HCT116 (cell line): ENCODE measurements around the gene C1R. TPM values are rescaled to one million over a fixed set of nuclear protein-coding genes. Genes with fewer than 3 reads are reported as not detected.
A peak's percentile ranks its signal among the peaks of the same experiment; 100 is the strongest.

Experiments used
- ATAC-seq: fragments of 200-7000 bp; cut with Tn5 transposase; 2 replicates; pipeline ENCODE4 v1.9.1; 2020; ENCODE audit warnings: mild to moderate bottlenecking, moderate library complexity
- Bru-seq: library from RNA; stranded (reverse); fragments of 400-500 nt; gene quantifications from one replicate; lab custom pipeline; 2021; lab: Mats Ljungman, UMichigan
- BruChase-seq, 2 experiments: library from RNA; stranded (reverse); fragments of 400-500 nt; gene quantifications; one replicate each; lab custom pipeline; 2021; lab: Mats Ljungman, UMichigan
- BruUV-seq: library from RNA; stranded (reverse); fragments of 400-500 nt; replicated peaks from 2 replicates; lab custom pipeline; 2021; lab: Mats Ljungman, UMichigan
- CTCF ChIA-PET: fragments of 300-600 bp; sonication (Branson Sonifier 250); formaldehyde crosslinking; loops from one replicate; lab custom pipeline; 2021; ENCODE audit warnings: antibody characterized with exemption; lab: Charles Lee
- POLR2A ChIA-PET: fragments of 300-600, 350-600 bp; sonication (Branson Sonifier 250); formaldehyde crosslinking; loops from one replicate; lab custom pipeline; 2021; ENCODE audit warnings: antibody characterized with exemption; lab: Charles Lee
- RAD21 ChIA-PET, 2 experiments: fragments of 300-600 bp; sonication (Branson Sonifier 250); formaldehyde crosslinking; loops; one replicate each; lab custom pipeline; 2023; ENCODE audit warnings: low total read pairs in 2 of 2; ENCODE audit not compliant: uncharacterized antibody in 2 of 2, unreplicated experiment in 2 of 2, low non-redundant PET in 1 of 2; lab: Charles Lee
- DNase-seq: peaks from one replicate; pipeline ENCODE4 v3.0.0-alpha.2; 2010; ENCODE audit warnings: low read depth, low spot score
- H2AFZ ChIP-seq: fragments of 200-600 bp; shearing (Covaris generic), sonication (generic); 2 replicates; pipeline ENCODE4 v1.6.1; 2017; ENCODE audit warnings: low read depth, mixed run types, mixed read lengths, antibody characterized with exemption, low read length; ENCODE audit not compliant: poor library complexity, severe bottlenecking
- H3K27ac ChIP-seq: 2 replicates; pipeline ENCODE4 v1.5.1; 2012; ENCODE audit warnings: low read depth, low read length
- H3K27me3 ChIP-seq: fragments of 200-600 bp; sonication (generic); 2 replicates; pipeline ENCODE4 v1.6.1; 2016; ENCODE audit warnings: mixed run types, low read length, mixed read lengths; ENCODE audit not compliant: insufficient read depth
- H3K36me3 ChIP-seq, 2 experiments: fragments of 200-500 bp in 1 of 2; fragments of 200-600 bp in 1 of 2; sonication (Bioruptor generic) in 1 of 2; sonication (generic) in 1 of 2; 2 replicates each; pipeline versions ENCODE4 v1.5.1 to v1.6.1; 2014 to 2016; ENCODE audit warnings: low read length in 2 of 2, inconsistent platforms in 1 of 2, mixed read lengths in 1 of 2, mixed run types in 1 of 2; ENCODE audit not compliant: insufficient read depth in 2 of 2, control insufficient read depth in 1 of 2
- H3K4me1 ChIP-seq, 2 experiments: fragments of 200-600 bp in 1 of 2; sonication (generic) in 1 of 2; 2 replicates each; pipeline versions ENCODE4 v1.5.1 to v1.6.1; 2012 to 2017; ENCODE audit warnings: low read length in 2 of 2, inconsistent platforms in 1 of 2, mild to moderate bottlenecking in 1 of 2, mixed read lengths in 1 of 2, mixed run types in 1 of 2, moderate library complexity in 1 of 2; ENCODE audit not compliant: insufficient read depth in 2 of 2, control insufficient read depth in 1 of 2
- H3K4me2 ChIP-seq: fragments of 200-600 bp; sonication (generic); 2 replicates; pipeline ENCODE4 v1.6.1; 2017; ENCODE audit warnings: mixed run types, low read length, mixed read lengths
- H3K4me3 ChIP-seq, 2 experiments: fragments of 200-600 bp in 1 of 2; sonication (generic) in 1 of 2; replicated peaks in 1 of 2; 2 replicates each; pipeline ENCODE4 v1.5.1; 2011 to 2016; ENCODE audit warnings: low read length in 2 of 2, control low read depth in 1 of 2, low read depth in 1 of 2, mild to moderate bottlenecking in 1 of 2, mixed read lengths in 1 of 2, mixed run types in 1 of 2
- H3K79me2 ChIP-seq: fragments of 200-600 bp; sonication (generic); 2 replicates; pipeline ENCODE4 v1.6.1; 2017; ENCODE audit warnings: mild to moderate bottlenecking, mixed run types, low read length, moderate library complexity, mixed read lengths; ENCODE audit not compliant: insufficient read depth
- H3K9ac ChIP-seq: fragments of 200-600 bp; sonication (generic); 2 replicates; pipeline ENCODE4 v1.6.1; 2016; ENCODE audit warnings: low read length, mixed read lengths
- H3K9me2 ChIP-seq: fragments of 200-600 bp; sonication (generic), shearing (Covaris generic); 2 replicates; pipeline ENCODE4 v1.6.1; 2017; ENCODE audit warnings: mixed run types, mild to moderate bottlenecking, moderate library complexity; ENCODE audit not compliant: insufficient read depth
- H3K9me3 ChIP-seq, 2 experiments: fragments of 200-500 bp in 1 of 2; fragments of 200-600 bp in 1 of 2; sonication (Bioruptor generic) in 1 of 2; sonication (generic) in 1 of 2; 2 replicates each; pipeline ENCODE4 v1.6.1; 2014 to 2017; ENCODE audit warnings: low read length in 2 of 2, mixed read lengths in 2 of 2, inconsistent platforms in 1 of 2, low read depth in 1 of 2, mild to moderate bottlenecking in 1 of 2, mixed run types in 1 of 2, moderate library complexity in 1 of 2; ENCODE audit not compliant: control insufficient read depth in 1 of 2, insufficient read depth in 1 of 2
- H4K20me1 ChIP-seq: fragments of 200-600 bp; sonication (generic), shearing (Covaris generic); 2 replicates; pipeline ENCODE4 v1.6.1; 2017; ENCODE audit warnings: mixed run types, mild to moderate bottlenecking, moderate library complexity; ENCODE audit not compliant: insufficient read depth
- CBX3 ChIP-seq: IDR thresholded peaks from 2 replicates; pipeline ENCODE4 v1.6.1; 2012; ENCODE audit warnings: low read depth
- EGR1 ChIP-seq: IDR thresholded peaks from 2 replicates; pipeline ENCODE4 v1.6.1; 2012; ENCODE audit warnings: low read depth
- EZH2phosphoT487 ChIP-seq: fragments of 200-600 bp; IDR thresholded peaks from 2 replicates; pipeline ENCODE4 v1.6.1; 2018; ENCODE audit warnings: antibody characterized with exemption, borderline replicate concordance
- FOSL1 ChIP-seq: IDR thresholded peaks from 2 replicates; pipeline ENCODE4 v1.6.1; 2012; ENCODE audit warnings: low read depth
- MAX ChIP-seq: IDR thresholded peaks from 2 replicates; pipeline ENCODE4 v1.6.1; 2012
- POLR2A ChIP-seq: IDR thresholded peaks from 2 replicates; pipeline ENCODE4 v1.7.0; 2011; ENCODE audit warnings: borderline replicate concordance; ENCODE audit not compliant: insufficient read depth, insufficient read length; ENCODE audit errors: extremely low read depth
- RAD21 ChIP-seq: IDR thresholded peaks from 2 replicates; pipeline ENCODE4 v1.6.1; 2012; ENCODE audit warnings: low read depth, mild to moderate bottlenecking
- REST ChIP-seq: IDR thresholded peaks from 2 replicates; pipeline ENCODE4 v1.6.1; 2012; ENCODE audit warnings: low read depth
- SP1 ChIP-seq: IDR thresholded peaks from 2 replicates; pipeline ENCODE4 v1.6.1; 2012; ENCODE audit warnings: low read depth
- SRF ChIP-seq: IDR thresholded peaks from 2 replicates; pipeline ENCODE4 v1.6.1; 2012; ENCODE audit warnings: low read depth
- TCF7L2 ChIP-seq: IDR thresholded peaks from 2 replicates; pipeline ENCODE4 v1.7.0; 2011; ENCODE audit warnings: borderline replicate concordance, inconsistent platforms; ENCODE audit not compliant: insufficient read depth, insufficient read length; ENCODE audit errors: extremely low read depth
- YY1 ChIP-seq: IDR thresholded peaks from 2 replicates; pipeline ENCODE4 v1.6.1; 2011; ENCODE audit warnings: low read length, low read depth, moderate library complexity, mild to moderate bottlenecking; ENCODE audit not compliant: insufficient replicate concordance; ENCODE audit errors: extremely low read depth
- ZNF274 ChIP-seq: fragments of 200-500 bp; sonication (Bioruptor generic); IDR thresholded peaks from 2 replicates; pipeline ENCODE4 v1.6.1; 2014; ENCODE audit warnings: mild to moderate bottlenecking, low read depth, low read length, inconsistent platforms
- intact Hi-C: fragments of 100-400 bp; cut with micrococcal nuclease; formaldehyde crosslinking; loops from 2 replicates; pipeline ENCODE4 v1.10.0; 2022
- long read RNA-seq: library from polyadenylated mRNA; unstranded; transcript quantifications from one replicate; pipeline ENCODE4 v2.0.0, GENCODE V29; 2021; ENCODE audit not compliant: unreplicated experiment
- polyA plus RNA-seq: library from polyadenylated mRNA; unstranded; fragments of >200 nt; gene quantifications from 2 replicates; pipeline ENCODE4 v1.2.1, GENCODE V29; 2012; ENCODE audit warnings: missing spikeins
- total RNA-seq: library from RNA; stranded (reverse); gene quantifications from one replicate; pipeline ENCODE4 v1.2.1, GENCODE V29; 2021; ENCODE audit not compliant: unreplicated experiment
- TF ChIP-seq, protein P1 (sequence below), 3 experiments: fragments of 200-600 bp in 1 of 3; sonication (generic) in 1 of 3; IDR thresholded peaks in 2 of 3; conservative IDR thresholded peaks in 1 of 3; 2 replicates each; pipeline ENCODE4 v1.5.1; 2012 to 2017; ENCODE audit warnings: low read depth in 2 of 3, low read length in 2 of 3, antibody characterized with exemption in 1 of 3, borderline replicate concordance in 1 of 3, control low read depth in 1 of 3, mild to moderate bottlenecking in 1 of 3, mixed read lengths in 1 of 3, mixed run types in 1 of 3, moderate library complexity in 1 of 3; ENCODE audit not compliant: insufficient read depth in 1 of 3
- TF ChIP-seq, protein P2 (sequence below): IDR thresholded peaks from 2 replicates; pipeline ENCODE4 v1.6.1; 2011; ENCODE audit warnings: mild to moderate bottlenecking, low read length, moderate library complexity; ENCODE audit not compliant: insufficient replicate concordance; ENCODE audit errors: extremely low read depth

The C1R gene
- 4.3 TPM for total RNA-seq
- polyA plus RNA-seq = 1.0 and 1.4 TPM in 2 replicates
- percentile 33 among the genes with signal in this experiment for Bru-seq, nascent RNA
- percentile 60 among the genes with signal in this experiment for BruChase-seq, experiment 1, labeled RNA remaining after a 6-hour chase
- BruChase-seq, experiment 2, labeled RNA remaining after a 2-hour chase = percentile 47 among the genes with signal in this experiment
- long read RNA-seq, partial matches to known transcripts = 1 of 5 reads
- long read RNA-seq, other reads (novel, unspliced or antisense) = 1 of 5 reads

DNA sequence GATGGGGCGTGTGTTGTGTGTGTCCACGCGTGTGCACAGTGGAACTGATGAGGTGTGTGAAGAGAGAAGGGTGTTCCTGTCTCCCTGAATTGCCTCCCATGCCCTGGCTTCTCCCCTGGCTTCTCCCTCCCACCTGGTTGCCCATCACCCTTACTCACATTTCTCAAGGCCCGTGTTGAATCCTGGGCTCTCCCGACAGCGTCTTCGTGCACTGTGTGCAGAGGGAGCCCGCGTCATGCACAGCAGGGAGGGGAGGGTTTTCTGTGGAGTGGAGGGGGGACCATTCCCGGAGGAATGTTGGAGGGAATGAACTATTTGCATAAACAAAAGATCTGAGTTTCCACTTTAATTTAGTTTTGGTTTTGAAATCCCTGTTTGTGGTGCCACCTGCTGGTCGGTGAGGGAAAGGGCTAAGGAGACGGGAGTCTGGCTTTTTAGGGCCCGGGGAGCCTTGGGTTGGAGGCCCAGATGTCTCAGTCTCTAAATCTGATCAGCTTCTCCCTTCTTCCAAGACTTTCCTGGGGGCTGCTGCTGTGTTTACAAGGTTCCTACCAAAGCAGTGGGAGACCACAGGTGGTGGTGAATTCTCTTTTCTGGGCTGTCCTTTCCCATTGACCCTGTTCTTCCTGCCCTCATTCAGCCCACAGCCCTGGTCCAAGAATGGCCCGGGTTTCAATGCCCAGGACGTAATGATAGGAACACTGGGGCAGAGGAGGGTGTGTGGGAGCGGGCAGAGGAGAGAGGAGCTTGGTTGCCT is at the start of gene C1R:
Gene C1R (minus strand): TSS at position 217 of the 757 bp plus-strand sequence. CDS start 57 bp downstream, at position 160.
- RAD21 ChIA-PET = no interaction called here
- POLR2A ChIA-PET = interaction anchor here (0.8 kb wide), 1 partner anchor 16 kb away, joined by 3 read pairs; no protein-coding TSS in a partner anchor

More for the DNA sequence above, at the start of gene C1R:
- Histone ChIP-seq H3K9me2 (no peaks in the 10 kb centered on the region), H2AFZ (no peak within 1 kb of the TSS), H4K20me1 (no peaks in the 10 kb centered on the region), H3K36me3 (no peaks in the 10 kb centered on the region), H3K4me2 (peak within 1 kb of the TSS; percentile 54), H3K27ac (peak within 1 kb of the TSS; percentile 13; the same call in 1 of the 2 replicates), H3K4me3 (no peak within 1 kb of the TSS), H3K27me3 (0 out of 2 replicates have a peak, but pooled peaks cover 2% of the 10 kb centered on the region), H3K4me1 (peaks cover 0 to 6% of the 10 kb centered on the region in 2 experiments; a peak in 1 of 4 replicates), H3K9ac (no peak within 1 kb of the TSS), H3K9me3 (no peaks in the 10 kb centered on the region), H3K79me2 (no peaks in the 10 kb centered on the region)
- DNase-seq (no peak), ATAC-seq (peak; percentile 85)
- TF ChIP-seq MAX (no peak), TCF7L2 (no peak), SP1 (no peak), POLR2A (no peak), ZNF274 (no peak), CBX3 (no peak), YY1 (no peak), RAD21 (peak; percentile 84), EGR1 (no peak), FOSL1 (no peak), EZH2phosphoT487 (no peak), REST (no peak), SRF (no peak)
- TF ChIP-seq, protein P1, sequence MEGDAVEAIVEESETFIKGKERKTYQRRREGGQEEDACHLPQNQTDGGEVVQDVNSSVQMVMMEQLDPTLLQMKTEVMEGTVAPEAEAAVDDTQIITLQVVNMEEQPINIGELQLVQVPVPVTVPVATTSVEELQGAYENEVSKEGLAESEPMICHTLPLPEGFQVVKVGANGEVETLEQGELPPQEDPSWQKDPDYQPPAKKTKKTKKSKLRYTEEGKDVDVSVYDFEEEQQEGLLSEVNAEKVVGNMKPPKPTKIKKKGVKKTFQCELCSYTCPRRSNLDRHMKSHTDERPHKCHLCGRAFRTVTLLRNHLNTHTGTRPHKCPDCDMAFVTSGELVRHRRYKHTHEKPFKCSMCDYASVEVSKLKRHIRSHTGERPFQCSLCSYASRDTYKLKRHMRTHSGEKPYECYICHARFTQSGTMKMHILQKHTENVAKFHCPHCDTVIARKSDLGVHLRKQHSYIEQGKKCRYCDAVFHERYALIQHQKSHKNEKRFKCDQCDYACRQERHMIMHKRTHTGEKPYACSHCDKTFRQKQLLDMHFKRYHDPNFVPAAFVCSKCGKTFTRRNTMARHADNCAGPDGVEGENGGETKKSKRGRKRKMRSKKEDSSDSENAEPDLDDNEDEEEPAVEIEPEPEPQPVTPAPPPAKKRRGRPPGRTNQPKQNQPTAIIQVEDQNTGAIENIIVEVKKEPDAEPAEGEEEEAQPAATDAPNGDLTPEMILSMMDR (IDR thresholded peaks at IDR 0.05 in 2 of 3, conservative IDR thresholded peaks at IDR 0.05 in 1 of 3; ENCODE audit: borderline replicate concordance in 1 of 3, insufficient read depth in 1 of 3, low read depth in 2 of 3, low read length in 2 of 3) = peak; percentile 84 to 89 (median 87)
- TF ChIP-seq, protein P2, sequence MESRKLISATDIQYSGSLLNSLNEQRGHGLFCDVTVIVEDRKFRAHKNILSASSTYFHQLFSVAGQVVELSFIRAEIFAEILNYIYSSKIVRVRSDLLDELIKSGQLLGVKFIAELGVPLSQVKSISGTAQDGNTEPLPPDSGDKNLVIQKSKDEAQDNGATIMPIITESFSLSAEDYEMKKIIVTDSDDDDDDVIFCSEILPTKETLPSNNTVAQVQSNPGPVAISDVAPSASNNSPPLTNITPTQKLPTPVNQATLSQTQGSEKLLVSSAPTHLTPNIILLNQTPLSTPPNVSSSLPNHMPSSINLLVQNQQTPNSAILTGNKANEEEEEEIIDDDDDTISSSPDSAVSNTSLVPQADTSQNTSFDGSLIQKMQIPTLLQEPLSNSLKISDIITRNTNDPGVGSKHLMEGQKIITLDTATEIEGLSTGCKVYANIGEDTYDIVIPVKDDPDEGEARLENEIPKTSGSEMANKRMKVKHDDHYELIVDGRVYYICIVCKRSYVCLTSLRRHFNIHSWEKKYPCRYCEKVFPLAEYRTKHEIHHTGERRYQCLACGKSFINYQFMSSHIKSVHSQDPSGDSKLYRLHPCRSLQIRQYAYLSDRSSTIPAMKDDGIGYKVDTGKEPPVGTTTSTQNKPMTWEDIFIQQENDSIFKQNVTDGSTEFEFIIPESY = no peak
- intact Hi-C loops = loop anchor here (1.0 to 5.0 kb wide), 3 partner anchors 120 to 168 kb away; partner anchors contain the start of genes C12orf57, EMG1 and PHB2
- BruUV-seq = no TSS peak
- CTCF ChIA-PET = interaction anchor here (0.7 to 1.1 kb wide), 2 partner anchors 15 to 148 kb away, joined by 3 to 4 read pairs; no protein-coding TSS in a partner anchor
